Measurements from ENCODE around the gene GRHL3.

GRCh38 chr1:24351918-24352627 is 32.9 kb downstream of the GRHL3 start:
- no peak for TF ChIP-seq USF2 (CRISPR knock-in tag; IDR thresholded peaks at IDR 0.05)
- no peak for TF ChIP-seq E2F4 (CRISPR knock-in tag; IDR thresholded peaks at IDR 0.05; ENCODE audit: borderline replicate concordance, low read depth)
- no peak for TF ChIP-seq CTCF (IDR thresholded peaks at IDR 0.05)
- TF ChIP-seq CREB1 (CRISPR knock-in tag; IDR thresholded peaks at IDR 0.05): no peak
- TF ChIP-seq USF1 (CRISPR knock-in tag; IDR thresholded peaks at IDR 0.05): no peak
